Mesenchymal stem cell (in vitro differentiated cells and primary cell): ENCODE data around the gene CPT1C.

Experiments used
- DNase-seq: peaks from one replicate; pipeline ENCODE4 v3.0.0-alpha.2; 2013
- H2AFZ ChIP-seq: one replicate; pipeline ENCODE4 v1.6.1; 2013; ENCODE audit warnings: low read depth, mild to moderate bottlenecking, control low read depth, inconsistent platforms, low read length, moderate library complexity
- H2AK5ac ChIP-seq: 2 replicates; pipeline ENCODE4 v1.6.1; 2013; ENCODE audit warnings: low read length, moderate library complexity, mild to moderate bottlenecking, inconsistent platforms; ENCODE audit not compliant: severe bottlenecking
- H2BK120ac ChIP-seq: one replicate; pipeline ENCODE4 v1.6.1; 2013; ENCODE audit warnings: low read depth, mild to moderate bottlenecking, inconsistent platforms, low read length, moderate library complexity
- H2BK12ac ChIP-seq, 2 experiments: one replicate each; pipeline ENCODE4 v1.6.1; 2013; ENCODE audit warnings: inconsistent platforms in 2 of 2, low read length in 2 of 2, mild to moderate bottlenecking in 2 of 2, moderate library complexity in 2 of 2, control low read depth in 1 of 2
- H2BK15ac ChIP-seq: one replicate; pipeline ENCODE4 v1.6.1; 2013; ENCODE audit warnings: mild to moderate bottlenecking, low read depth, inconsistent platforms; ENCODE audit not compliant: poor library complexity, severe bottlenecking
- H2BK5ac ChIP-seq: 2 replicates; pipeline ENCODE4 v1.6.1; 2013; ENCODE audit warnings: low read depth, mild to moderate bottlenecking, low read length, control low read depth, inconsistent platforms; ENCODE audit not compliant: poor library complexity, severe bottlenecking
- H3K14ac ChIP-seq, 2 experiments: one replicate each; pipeline ENCODE4 v1.6.1; 2013; ENCODE audit warnings: inconsistent platforms in 2 of 2, low read length in 2 of 2, control low read depth in 1 of 2, mild to moderate bottlenecking in 1 of 2, moderate library complexity in 1 of 2
- H3K18ac ChIP-seq, 2 experiments: one replicate each; pipeline ENCODE4 v1.6.1; 2013; ENCODE audit warnings: inconsistent platforms in 2 of 2, low read length in 2 of 2, control low read depth in 1 of 2, low read depth in 1 of 2, mild to moderate bottlenecking in 1 of 2
- H3K23ac ChIP-seq, 2 experiments: one replicate each; pipeline ENCODE4 v1.6.1; 2013; ENCODE audit warnings: inconsistent platforms in 2 of 2, low read length in 2 of 2, mild to moderate bottlenecking in 2 of 2, moderate library complexity in 2 of 2, control low read depth in 1 of 2
- H3K27ac ChIP-seq: 2 replicates; pipeline ENCODE4 v1.5.1; 2013; ENCODE audit warnings: mild to moderate bottlenecking, moderate library complexity, low read length, control low read depth, inconsistent platforms; ENCODE audit not compliant: poor library complexity, severe bottlenecking
- H3K27me3 ChIP-seq, 2 experiments: 2 replicates each; pipeline versions ENCODE4 v1.6.1 to v1.7.0; 2013; ENCODE audit warnings: low read length in 2 of 2, mild to moderate bottlenecking in 2 of 2, moderate library complexity in 2 of 2, control low read depth in 1 of 2, inconsistent platforms in 1 of 2; ENCODE audit not compliant: control insufficient read depth in 1 of 2, insufficient read depth in 1 of 2
- H3K36me3 ChIP-seq, 2 experiments: 2 replicates each; pipeline versions ENCODE4 v1.6.1 to v1.7.0; 2013; ENCODE audit warnings: low read length in 2 of 2, control low read depth in 1 of 2, inconsistent platforms in 1 of 2, low read depth in 1 of 2, mild to moderate bottlenecking in 1 of 2; ENCODE audit not compliant: insufficient read depth in 2 of 2, control insufficient read depth in 1 of 2
- H3K4ac ChIP-seq, 2 experiments: one replicate each; pipeline ENCODE4 v1.6.1; 2013; ENCODE audit warnings: inconsistent platforms in 2 of 2, low read length in 2 of 2, mild to moderate bottlenecking in 2 of 2, moderate library complexity in 2 of 2, control low read depth in 1 of 2, low read depth in 1 of 2
- H3K4me1 ChIP-seq: 2 replicates; pipeline ENCODE4 v1.6.1; 2013; ENCODE audit warnings: low read depth, low read length, control low read depth; ENCODE audit not compliant: control insufficient read depth, insufficient read depth
- H3K4me2 ChIP-seq: 2 replicates; pipeline ENCODE4 v1.6.1; 2013; ENCODE audit warnings: low read length, mild to moderate bottlenecking, inconsistent platforms; ENCODE audit not compliant: poor library complexity, severe bottlenecking
- H3K4me3 ChIP-seq, 2 experiments: 2 replicates each; pipeline versions ENCODE4 v1.5.1 to v1.7.0; 2013; ENCODE audit warnings: low read length in 2 of 2, mild to moderate bottlenecking in 2 of 2, control low read depth in 1 of 2, low read depth in 1 of 2; ENCODE audit not compliant: insufficient read depth in 1 of 2
- H3K79me1 ChIP-seq: replicated peaks from 2 replicates; pipeline ENCODE4 v1.6.1; 2013; ENCODE audit warnings: mild to moderate bottlenecking, control low read depth, low read length, inconsistent platforms; ENCODE audit not compliant: poor library complexity, severe bottlenecking
- H3K9ac ChIP-seq: 2 replicates; pipeline ENCODE4 v1.7.0; 2013; ENCODE audit warnings: mild to moderate bottlenecking, low read length, moderate library complexity
- H3K9me3 ChIP-seq: 2 replicates; pipeline ENCODE4 v1.7.0; 2013; ENCODE audit warnings: mild to moderate bottlenecking, low read length; ENCODE audit not compliant: control insufficient read depth
- H4K8ac ChIP-seq: one replicate; pipeline ENCODE4 v1.6.1; 2013; ENCODE audit warnings: inconsistent platforms, mild to moderate bottlenecking, low read length, moderate library complexity
- H4K91ac ChIP-seq: one replicate; pipeline ENCODE4 v1.6.1; 2013; ENCODE audit warnings: mild to moderate bottlenecking, low read length, inconsistent platforms
- WGBS: methylation state at CpG from one replicate; pipeline ENCODE4 v1.1.7; 2013; ENCODE audit warnings: mixed read lengths; 5-methylcytosine and 5-hydroxymethylcytosine counted together

The CPT1C gene

DNA sequence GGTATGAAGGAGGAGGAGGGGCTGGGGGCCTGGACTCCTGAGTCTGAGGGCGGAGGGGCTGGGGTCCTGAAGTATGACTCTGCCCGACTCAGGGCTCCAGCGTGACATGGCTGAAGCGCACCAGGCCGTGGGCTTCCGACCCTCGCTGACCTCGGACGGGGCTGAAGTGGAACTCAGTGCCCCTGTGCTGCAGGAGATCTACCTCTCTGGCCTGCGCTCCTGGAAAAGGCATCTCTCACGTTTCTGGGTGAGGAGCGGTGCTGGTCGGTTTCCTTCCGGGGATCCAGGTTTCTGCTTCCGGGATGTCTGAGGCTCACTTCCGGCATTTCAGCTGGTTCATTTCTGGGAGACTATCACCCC lies 1.2 kb downstream of the CPT1C start:
- Histone ChIP-seq H2AK5ac (no peak overlapping the region), H2BK5ac (no peak overlapping the region), H2BK15ac (no peak overlapping the region), H2BK12ac (peak overlapping the region in 1 of 2 experiments; percentile 2), H3K4me3 (peak overlapping the region in 1 of 2 experiments; percentile 91), H3K79me1 (peaks cover 9% of the 10 kb centered on the region), H3K23ac (no peak overlapping the region), H3K9me3 (no peaks in the 10 kb centered on the region), H2AFZ (no peak overlapping the region), H3K4ac (no peak overlapping the region), H4K8ac (peak overlapping the region; percentile 56), H3K4me2 (no peak overlapping the region), H3K27ac (no peak overlapping the region), H3K27me3 (no peaks in the 10 kb centered on the region), H3K18ac (no peak overlapping the region), H2BK120ac (no peak overlapping the region), H4K91ac (peak overlapping the region; percentile 43), H3K9ac (no peak overlapping the region), H3K14ac (no peak overlapping the region), H3K4me1 (peaks cover 21% of the 10 kb centered on the region), H3K36me3 (peaks cover 11 to 26% of the 10 kb centered on the region in 2 experiments)
- 86% methylated on average over 16 of the region's 16 CpGs for WGBS
- DNase-seq = no peak

GRCh38 chr19:49696115-49696514 lies 5.2 kb downstream of the CPT1C start:
- Histone ChIP-seq H3K18ac (no peak overlapping the region), H2AK5ac (no peak overlapping the region), H3K4me2 (no peak overlapping the region), H4K91ac (no peak overlapping the region), H2BK12ac (no peak overlapping the region), H3K14ac (no peak overlapping the region), H2BK5ac (no peak overlapping the region), H2BK15ac (no peak overlapping the region), H3K27me3 (no peaks in the 10 kb centered on the region), H2BK120ac (no peak overlapping the region), H2AFZ (no peak overlapping the region), H3K4me3 (no peak overlapping the region), H3K79me1 (peaks cover 4% of the 10 kb centered on the region), H3K9ac (no peak overlapping the region), H3K4me1 (peaks cover 7% of the 10 kb centered on the region), H3K27ac (no peak overlapping the region), H3K36me3 (peaks cover 8 to 17% of the 10 kb centered on the region in 2 experiments), H4K8ac (no peak overlapping the region), H3K4ac (no peak overlapping the region), H3K23ac (no peak overlapping the region), H3K9me3 (no peaks in the 10 kb centered on the region)
- WGBS = 98% methylated on average over 4 of the region's 6 CpGs
- DNase-seq = no peak

DNA sequence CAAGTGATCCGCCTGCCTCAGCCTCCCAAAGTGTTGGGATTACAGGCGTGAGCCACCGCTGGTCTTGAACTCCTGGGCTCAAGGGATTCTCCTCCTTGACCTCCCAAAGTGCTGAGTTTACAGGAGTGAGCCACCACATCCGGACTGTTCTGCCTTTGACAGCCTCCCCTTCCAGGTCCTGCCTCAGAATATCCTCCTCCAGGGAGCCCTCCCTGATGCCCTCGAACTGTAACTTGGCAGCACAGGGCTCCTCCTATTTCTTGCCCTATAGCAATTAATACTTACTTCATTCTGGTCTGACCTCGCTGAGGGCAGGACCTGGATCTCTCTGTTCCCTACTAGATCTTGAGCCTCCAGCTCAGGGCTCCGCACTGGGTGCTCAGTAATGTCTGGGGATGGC lies 5.9 kb downstream of the CPT1C start:
- no peak overlapping the region for H2BK12ac ChIP-seq
- H3K4me1 ChIP-seq = peaks cover 4% of the 10 kb centered on the region
- no peak overlapping the region for H3K4me3 ChIP-seq
- no peak overlapping the region for H2AFZ ChIP-seq
- no peak overlapping the region for H4K8ac ChIP-seq
- peaks cover 4% of the 10 kb centered on the region for H3K79me1 ChIP-seq
- no peak overlapping the region for H2AK5ac ChIP-seq
- no peak overlapping the region for H2BK5ac ChIP-seq
- H3K14ac ChIP-seq = no peak overlapping the region
- 84% methylated on average over 6 of the region's 7 CpGs for WGBS
- H3K4ac ChIP-seq = no peak overlapping the region
- H3K27me3 ChIP-seq = no peaks in the 10 kb centered on the region
- no peak overlapping the region for H3K23ac ChIP-seq
- H3K27ac ChIP-seq = no peak overlapping the region
- no peak overlapping the region for H2BK120ac ChIP-seq
- H2BK15ac ChIP-seq = no peak overlapping the region
- H3K9me3 ChIP-seq = no peaks in the 10 kb centered on the region
- no peak for DNase-seq
- H3K18ac ChIP-seq = no peak overlapping the region
- H3K9ac ChIP-seq = no peak overlapping the region
- no peak overlapping the region for H4K91ac ChIP-seq
- H3K4me2 ChIP-seq = no peak overlapping the region
- H3K36me3 ChIP-seq = peaks cover 8 to 22% of the 10 kb centered on the region in 2 experiments

- 93% methylated on average over 4 of the region's 5 CpGs for WGBS
- Histone ChIP-seq H4K91ac (no peak overlapping the region), H2BK5ac (no peak overlapping the region), H3K14ac (no peak overlapping the region), H3K4ac (no peak overlapping the region), H3K23ac (no peak overlapping the region), H2AFZ (no peak overlapping the region), H3K4me2 (no peak overlapping the region), H3K79me1 (no peaks in the 10 kb centered on the region), H3K18ac (no peak overlapping the region), H3K27ac (no peak overlapping the region), H2BK120ac (no peak overlapping the region), H2BK15ac (no peak overlapping the region), H3K9me3 (no peaks in the 10 kb centered on the region), H3K9ac (no peak overlapping the region), H2AK5ac (no peak overlapping the region), H3K27me3 (no peaks in the 10 kb centered on the region), H2BK12ac (no peak overlapping the region), H4K8ac (no peak overlapping the region), H3K4me1 (peaks cover 2% of the 10 kb centered on the region), H3K4me3 (no peak overlapping the region), H3K36me3 (peaks cover 11 to 29% of the 10 kb centered on the region in 2 experiments)
- DNase-seq = no peak
Observed at GRCh38 chr19:49699364-49699763, 8.4 kb downstream of the CPT1C start.
